Neural progenitor cell (in vitro differentiated cells): ENCODE measurements around the gene SPATA25. TPM values are rescaled to one million over a fixed set of nuclear protein-coding genes. Genes with fewer than 3 reads are reported as not detected.

Experiments
- DNase-seq: peaks from one replicate; pipeline ENCODE4 v3.0.0-alpha.2; 2016; ENCODE audit warnings: low spot score
- H2AFZ ChIP-seq: fragments of 200-600 bp; sonication (generic); replicated peaks from 2 replicates; pipeline ENCODE4 v1.6.1; 2016; ENCODE audit warnings: antibody characterized with exemption
- H3F3A ChIP-seq: fragments of 200-600 bp; sonication (generic); 2 replicates; pipeline ENCODE4 v1.6.1; 2016; ENCODE audit warnings: antibody characterized with exemption, low read depth
- H3K27ac ChIP-seq: fragments of 200-600 bp; sonication (generic); 2 replicates; pipeline ENCODE4 v1.5.1; 2016; ENCODE audit warnings: mild to moderate bottlenecking
- H3K27me3 ChIP-seq: fragments of 200-600 bp; sonication (generic); 2 replicates; pipeline ENCODE4 v1.6.1; 2016; ENCODE audit warnings: mild to moderate bottlenecking, moderate library complexity
- H3K36me3 ChIP-seq: fragments of 200-600 bp; sonication (generic); 2 replicates; pipeline ENCODE4 v1.5.1; 2016
- H3K4me1 ChIP-seq: fragments of 200-600 bp; sonication (generic); 2 replicates; pipeline ENCODE4 v1.6.1; 2016; ENCODE audit warnings: mixed run types
- H3K4me2 ChIP-seq: fragments of 200-600 bp; sonication (generic); 2 replicates; pipeline ENCODE4 v1.6.1; 2016
- H3K4me3 ChIP-seq: fragments of 200-600 bp; sonication (generic); 2 replicates; pipeline ENCODE4 v1.5.1; 2016
- H3K79me2 ChIP-seq: fragments of 200-600 bp; sonication (generic); 2 replicates; pipeline ENCODE4 v1.6.1; 2016; ENCODE audit warnings: low read depth
- H3K9ac ChIP-seq: fragments of 200-600 bp; sonication (generic); 2 replicates; pipeline ENCODE4 v1.6.1; 2016
- H3K9me3 ChIP-seq: fragments of 200-600 bp; sonication (generic); 2 replicates; pipeline ENCODE4 v1.5.1; 2016; ENCODE audit warnings: low read depth
- H4K20me1 ChIP-seq: fragments of 200-600 bp; sonication (generic); 2 replicates; pipeline ENCODE4 v1.6.1; 2016; ENCODE audit warnings: low read depth
- H3K27ac Mint-ChIP-seq: 3 replicates; pipeline ENCODE4 v1.8.0; 2021; ENCODE audit warnings: mixed read lengths
- H3K27me3 Mint-ChIP-seq: 2 replicates; pipeline ENCODE4 v1.8.0; 2022; ENCODE audit warnings: low read depth, mild to moderate bottlenecking, inconsistent platforms, moderate library complexity, mixed read lengths; ENCODE audit not compliant: insufficient read depth
- H3K36me3 Mint-ChIP-seq: 3 replicates; pipeline ENCODE4 v1.8.0; 2021; ENCODE audit warnings: mixed read lengths
- H3K4me1 Mint-ChIP-seq: 3 replicates; pipeline ENCODE4 v1.8.0; 2021; ENCODE audit warnings: mixed read lengths
- H3K4me3 Mint-ChIP-seq: 3 replicates; pipeline ENCODE4 v1.8.0; 2021; ENCODE audit warnings: mild to moderate bottlenecking, moderate library complexity, mixed read lengths
- H3K9me3 Mint-ChIP-seq: 3 replicates; pipeline ENCODE4 v1.8.0; 2020; ENCODE audit warnings: mixed read lengths
- EZH2 ChIP-seq: fragments of 200-600 bp; sonication (generic); IDR thresholded peaks from 2 replicates; pipeline ENCODE4 v1.6.1; 2017; ENCODE audit warnings: antibody characterized with exemption, mild to moderate bottlenecking, moderate library complexity
- EZH2phosphoT487 ChIP-seq: fragments of 200-600 bp; sonication (generic); IDR thresholded peaks from 2 replicates; pipeline ENCODE4 v1.6.1; 2017; ENCODE audit warnings: antibody characterized with exemption
- total RNA-seq: library from RNA; depleted of rRNA; stranded (reverse); fragments of >200 nt; gene quantifications from 2 replicates; pipeline ENCODE4 v1.2.3, GENCODE V29; 2015; ENCODE audit warnings: low replicate concordance
- TF ChIP-seq, protein P1 (sequence below): fragments of 200-600 bp; sonication (generic); IDR thresholded peaks from 2 replicates; pipeline ENCODE4 v1.5.1; 2017; ENCODE audit warnings: antibody characterized with exemption, mild to moderate bottlenecking

The SPATA25 gene
- total RNA-seq, 1 donor from 2014 or later = 0.54 TPM

DNA sequence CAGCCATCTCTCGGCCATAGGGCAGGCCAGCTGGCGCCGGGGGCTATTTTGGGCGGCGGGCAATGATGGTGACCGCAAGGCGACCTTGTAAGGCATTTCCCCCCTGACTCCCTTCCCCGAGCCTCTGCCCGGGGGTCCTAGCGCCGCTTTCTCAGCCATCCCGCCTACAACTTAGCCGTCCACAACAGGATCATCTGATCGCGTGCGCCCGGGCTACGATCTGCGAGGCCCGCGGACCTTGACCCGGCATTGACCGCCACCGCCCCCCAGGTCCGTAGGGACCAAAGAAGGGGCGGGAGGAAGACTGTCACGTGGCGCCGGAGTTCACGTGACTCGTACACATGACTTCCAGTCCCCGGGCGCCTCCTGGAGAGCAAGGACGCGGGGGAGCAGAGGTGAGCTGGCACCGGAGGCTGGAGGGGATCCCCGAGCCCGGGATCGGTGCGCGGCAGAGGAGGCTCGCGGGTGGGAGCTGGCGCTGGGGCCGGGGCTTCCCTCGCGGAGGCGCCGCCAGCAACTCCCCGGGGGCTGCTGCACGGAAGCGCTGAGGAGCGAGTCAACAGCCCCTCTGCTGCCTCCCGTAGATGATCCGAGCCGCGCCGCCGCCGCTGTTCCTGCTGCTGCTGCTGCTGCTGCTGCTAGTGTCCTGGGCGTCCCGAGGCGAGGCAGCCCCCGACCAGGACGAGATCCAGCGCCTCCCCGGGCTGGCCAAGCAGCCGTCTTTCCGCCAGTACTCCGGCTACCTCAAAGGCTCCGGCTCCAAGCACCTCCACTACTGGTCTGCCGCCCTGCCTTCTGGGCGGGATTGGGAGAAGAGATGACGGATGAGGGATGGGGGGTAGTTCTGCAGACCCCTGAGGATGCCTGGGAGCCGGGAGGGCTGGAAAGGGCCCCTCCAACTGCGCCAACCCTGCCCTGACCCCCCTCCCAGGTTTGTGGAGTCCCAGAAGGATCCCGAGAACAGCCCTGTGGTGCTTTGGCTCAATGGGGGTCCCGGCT is 3.9 kb upstream of the SPATA25 start, which contains the start of the genes CTSA and NEURL2:
Gene CTSA (plus strand): TSS at position 351 of the 999 bp plus-strand sequence. CDS start 234 bp downstream, at position 585.
Gene NEURL2 (minus strand): TSS at position 224 of the 999 bp plus-strand sequence. CDS start 217 bp downstream, at position 7.
- DNase-seq = peak; percentile 87
- no peaks in the 10 kb centered on the region for H3K79me2 ChIP-seq
- H3K27me3 Mint-ChIP-seq = peaks cover 6% of the 10 kb centered on the region
- H3K27ac ChIP-seq = no peak within 1 kb of the TSS
- peaks cover 10% of the 10 kb centered on the region for H3K4me1 ChIP-seq
- peak within 1 kb of the TSS; percentile 94 for H3K4me3 Mint-ChIP-seq
- no peaks in the 10 kb centered on the region for H3K36me3 ChIP-seq
- no peaks in the 10 kb centered on the region for H3K9me3 Mint-ChIP-seq
- H3K9me3 ChIP-seq = no peaks in the 10 kb centered on the region
- H3K9ac ChIP-seq = peak within 1 kb of the TSS; percentile 56
- peaks cover 9% of the 10 kb centered on the region for H3K27me3 ChIP-seq
- peak within 1 kb of the TSS; percentile 91 for H3K4me2 ChIP-seq
- H2AFZ ChIP-seq = peak within 1 kb of the TSS; percentile 92
- peak within 1 kb of the TSS; percentile 66 for H3K27ac Mint-ChIP-seq
- TF ChIP-seq, protein P1, sequence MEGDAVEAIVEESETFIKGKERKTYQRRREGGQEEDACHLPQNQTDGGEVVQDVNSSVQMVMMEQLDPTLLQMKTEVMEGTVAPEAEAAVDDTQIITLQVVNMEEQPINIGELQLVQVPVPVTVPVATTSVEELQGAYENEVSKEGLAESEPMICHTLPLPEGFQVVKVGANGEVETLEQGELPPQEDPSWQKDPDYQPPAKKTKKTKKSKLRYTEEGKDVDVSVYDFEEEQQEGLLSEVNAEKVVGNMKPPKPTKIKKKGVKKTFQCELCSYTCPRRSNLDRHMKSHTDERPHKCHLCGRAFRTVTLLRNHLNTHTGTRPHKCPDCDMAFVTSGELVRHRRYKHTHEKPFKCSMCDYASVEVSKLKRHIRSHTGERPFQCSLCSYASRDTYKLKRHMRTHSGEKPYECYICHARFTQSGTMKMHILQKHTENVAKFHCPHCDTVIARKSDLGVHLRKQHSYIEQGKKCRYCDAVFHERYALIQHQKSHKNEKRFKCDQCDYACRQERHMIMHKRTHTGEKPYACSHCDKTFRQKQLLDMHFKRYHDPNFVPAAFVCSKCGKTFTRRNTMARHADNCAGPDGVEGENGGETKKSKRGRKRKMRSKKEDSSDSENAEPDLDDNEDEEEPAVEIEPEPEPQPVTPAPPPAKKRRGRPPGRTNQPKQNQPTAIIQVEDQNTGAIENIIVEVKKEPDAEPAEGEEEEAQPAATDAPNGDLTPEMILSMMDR = no peak
- TF ChIP-seq EZH2 (no peak), EZH2phosphoT487 (no peak)
- H3F3A ChIP-seq = peaks cover 4% of the 10 kb centered on the region
- peaks cover 4% of the 10 kb centered on the region for H3K36me3 Mint-ChIP-seq
- peak within 1 kb of the TSS; percentile 88 for H3K4me3 ChIP-seq
- no peaks in the 10 kb centered on the region for H4K20me1 ChIP-seq
- H3K4me1 Mint-ChIP-seq = peaks cover 32% of the 10 kb centered on the region

- Histone ChIP-seq H4K20me1 (no peaks in the 10 kb centered on the region), H3K79me2 (no peaks in the 10 kb centered on the region), H3F3A (peaks cover 4% of the 10 kb centered on the region), H3K4me3 (peak overlapping the region; percentile 88), H3K4me2 (peak overlapping the region; percentile 91), H3K27ac (no peak overlapping the region), H3K27me3 (peaks cover 9% of the 10 kb centered on the region), H2AFZ (peak overlapping the region; percentile 92), H3K9me3 (no peaks in the 10 kb centered on the region), H3K36me3 (no peaks in the 10 kb centered on the region), H3K4me1 (peaks cover 10% of the 10 kb centered on the region), H3K9ac (peak overlapping the region; percentile 56)
- no peaks in the 10 kb centered on the region for H3K9me3 Mint-ChIP-seq
- no peak for TF ChIP-seq EZH2
- TF ChIP-seq EZH2phosphoT487 = peak; percentile 35
- TF ChIP-seq, protein P1 = peak; percentile 83
- DNase-seq = peak; percentile 92
- peaks cover 32% of the 10 kb centered on the region for H3K4me1 Mint-ChIP-seq
- H3K4me3 Mint-ChIP-seq = peak overlapping the region; percentile 94
- peaks cover 6% of the 10 kb centered on the region for H3K27me3 Mint-ChIP-seq
- H3K27ac Mint-ChIP-seq = no peak overlapping the region
- peaks cover 4% of the 10 kb centered on the region for H3K36me3 Mint-ChIP-seq
Measured at GRCh38 chr20:45890077-45890984, 2.9 kb upstream of the SPATA25 start.

DNA sequence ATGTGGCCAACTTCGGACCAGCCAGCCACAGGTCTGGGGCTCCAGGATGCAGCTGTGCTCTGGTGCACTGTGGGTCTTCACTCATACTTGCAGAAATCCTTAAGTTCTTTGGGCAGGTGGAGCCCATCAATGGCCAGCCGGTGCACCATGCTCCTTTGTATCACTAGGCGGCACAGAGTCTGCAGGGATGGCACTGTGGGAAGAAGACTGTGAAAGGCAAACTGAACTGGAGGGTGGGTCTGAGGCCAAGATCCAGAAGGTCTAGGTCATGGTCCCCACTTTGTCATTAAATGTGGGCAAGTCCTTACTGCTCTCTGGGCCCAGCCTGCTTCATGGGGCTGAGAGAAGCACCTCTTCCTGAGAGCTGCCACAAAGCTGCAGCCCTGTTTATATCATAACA is 1.3 kb upstream of the SPATA25 start:
- DNase-seq = no peak

More for the DNA sequence above, 1.3 kb upstream of the SPATA25 start:
- Mint-ChIP-seq H3K9me3 (no peaks in the 10 kb centered on the region), H3K4me3 (no peak overlapping the region), H3K27ac (no peak overlapping the region), H3K27me3 (peaks cover 2% of the 10 kb centered on the region), H3K4me1 (peaks cover 26% of the 10 kb centered on the region), H3K36me3 (peaks cover 2% of the 10 kb centered on the region)
- no peak overlapping the region for H3K27ac ChIP-seq
- H2AFZ ChIP-seq = no peak overlapping the region
- peaks cover 9% of the 10 kb centered on the region for H3K27me3 ChIP-seq
- no peak overlapping the region for H3K4me3 ChIP-seq
- no peak overlapping the region for H3K9ac ChIP-seq
- peaks cover 10% of the 10 kb centered on the region for H3K4me1 ChIP-seq
- no peak overlapping the region for H3K4me2 ChIP-seq
- H3K9me3 ChIP-seq = no peaks in the 10 kb centered on the region
- peaks cover 4% of the 10 kb centered on the region for H3F3A ChIP-seq
- no peaks in the 10 kb centered on the region for H4K20me1 ChIP-seq
- no peaks in the 10 kb centered on the region for H3K36me3 ChIP-seq
- TF ChIP-seq EZH2 = no peak
- TF ChIP-seq, protein P1 = no peak
- no peak for TF ChIP-seq EZH2phosphoT487
- H3K79me2 ChIP-seq = no peaks in the 10 kb centered on the region
